Activated CD8-positive, alpha-beta memory T cell treated with anti-CD3 and anti-CD28 coated beads for 24 hours (primary cell): Measurements from ENCODE around the gene B3GALT4.
A peak's percentile ranks its signal among the peaks of the same experiment; 100 is the strongest.

Experiments used
- DNase-seq: peaks from one replicate; pipeline ENCODE4 v3.0.0-alpha.2; 2020

The B3GALT4 gene

DNA sequence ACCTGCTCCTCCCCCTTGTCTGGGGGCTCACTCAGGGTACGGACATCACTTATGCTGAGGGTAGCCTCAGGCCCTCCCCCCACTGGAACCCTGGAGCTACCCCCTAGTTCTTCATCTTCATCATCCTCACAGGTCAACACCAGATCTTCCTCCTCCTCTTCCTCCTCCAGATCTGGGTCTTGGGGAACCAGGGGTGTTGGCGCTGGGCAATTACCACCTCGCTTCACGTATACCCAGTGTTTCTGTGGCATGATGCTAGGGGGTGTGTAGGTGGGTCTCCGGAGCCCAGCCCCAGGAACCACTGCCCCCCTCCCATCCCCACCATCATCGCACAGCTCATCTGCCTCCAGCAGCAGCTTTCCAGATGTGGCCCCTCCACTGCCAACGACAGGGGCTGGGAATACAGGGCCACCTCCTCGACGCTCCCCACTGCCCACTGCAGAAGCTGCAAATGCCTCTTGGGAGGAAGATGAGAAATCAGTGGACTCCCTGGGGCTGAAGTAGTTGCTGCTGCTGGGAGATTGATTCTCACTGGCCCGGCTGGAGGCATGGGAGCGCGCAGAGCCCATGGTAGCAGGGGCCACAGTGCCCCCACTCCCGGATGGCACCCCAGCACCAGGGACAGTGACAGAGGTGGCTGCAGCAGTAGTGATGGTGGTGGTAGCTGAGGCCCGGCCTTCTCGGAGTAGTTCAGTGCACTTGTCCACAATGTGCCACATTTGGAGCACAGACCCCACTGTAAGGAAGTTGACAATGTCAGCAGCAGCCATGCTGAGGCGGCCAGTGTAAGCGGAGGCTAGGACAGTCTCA, 39.1 kb downstream of the B3GALT4 start:
- no peak for DNase-seq

DNA sequence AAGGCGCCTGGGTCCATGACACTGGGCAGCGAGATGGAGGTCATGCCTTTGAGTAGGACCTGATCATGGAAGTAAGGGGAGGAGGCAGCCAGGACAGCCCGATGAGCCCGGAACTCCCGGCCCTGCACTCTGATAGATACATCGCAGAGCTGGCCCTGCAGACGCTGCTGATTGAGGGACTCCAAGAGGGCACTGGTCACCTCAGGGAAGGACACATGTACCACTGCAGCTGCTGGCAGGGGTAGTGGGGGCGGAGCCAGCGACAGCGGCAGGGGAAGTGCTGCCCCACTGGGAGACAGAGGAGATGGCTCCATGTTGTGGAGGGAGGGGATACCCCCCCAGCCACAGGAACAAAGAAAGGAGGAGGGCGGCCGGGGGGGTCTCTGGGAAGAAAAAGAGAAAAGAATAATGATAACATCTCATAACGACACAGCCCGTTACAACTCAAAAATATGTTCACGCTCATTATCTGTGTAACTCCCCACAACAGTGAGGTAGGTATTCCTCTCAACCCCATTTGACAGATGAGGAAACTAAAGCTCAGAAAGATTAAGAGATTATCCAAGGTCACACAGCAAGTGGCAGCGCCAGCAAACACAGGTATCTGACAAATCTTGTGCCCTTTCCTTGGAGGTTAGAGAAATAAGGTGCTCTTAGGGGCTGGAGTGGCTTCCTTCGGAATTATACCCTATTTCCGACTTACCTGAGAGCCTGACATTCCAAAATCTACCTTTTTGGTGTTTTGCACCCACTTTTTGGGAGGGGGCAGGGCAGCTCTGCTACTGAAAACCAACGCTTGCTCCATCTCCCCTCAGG, 39.9 kb downstream of the B3GALT4 start:
- DNase-seq: no peak

DNA sequence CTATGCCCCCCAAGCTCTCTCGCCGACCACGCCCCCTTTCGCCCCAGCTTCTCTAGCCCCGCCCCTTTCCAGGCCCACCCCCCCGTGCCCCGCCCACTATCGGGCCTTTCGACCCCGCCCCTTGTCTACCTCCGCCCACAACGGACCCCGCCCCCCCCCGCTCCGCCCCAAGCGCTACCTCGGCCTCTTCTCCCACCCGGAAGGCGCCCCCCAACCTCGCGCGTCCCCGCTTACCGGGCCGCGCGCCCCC, 40.4 kb downstream of the B3GALT4 start:
- no peak for DNase-seq

DNA sequence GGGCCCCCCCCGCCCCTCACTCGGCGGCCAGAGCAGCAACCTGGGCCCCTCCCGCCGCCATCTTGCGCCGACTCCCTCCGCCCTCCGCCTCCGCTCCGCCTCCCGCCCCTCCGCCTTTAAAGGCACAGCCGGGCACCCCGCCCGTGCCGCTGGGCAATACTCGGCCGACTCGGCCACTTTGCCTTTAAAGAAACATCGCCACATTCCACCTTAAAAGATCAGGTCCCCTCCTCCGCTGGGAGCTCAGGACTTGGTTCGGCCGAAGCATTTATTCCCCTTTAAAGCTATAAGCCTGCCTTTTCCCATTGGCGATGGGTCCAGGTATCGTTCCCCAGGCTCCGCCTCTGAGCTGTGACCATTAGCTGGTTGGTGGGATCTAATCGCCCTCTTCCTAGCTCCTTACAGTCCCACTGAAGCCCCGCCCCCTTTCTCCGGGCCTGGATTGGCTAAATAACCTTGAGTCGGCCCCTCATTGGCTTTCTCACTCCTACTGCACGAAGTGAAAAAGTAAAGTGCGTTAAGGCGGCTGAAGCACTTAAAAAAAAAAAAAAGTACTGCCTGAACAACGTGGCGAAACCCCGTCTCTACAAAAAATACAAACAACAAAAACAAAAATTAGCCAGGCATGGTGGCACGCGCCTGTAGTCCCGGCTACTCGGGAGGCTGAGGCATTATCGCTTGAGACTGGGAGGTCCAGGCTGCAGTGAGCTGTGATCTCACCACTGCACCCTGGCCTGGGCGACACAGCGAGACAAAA, 40.9 kb downstream of the B3GALT4 start, which contains the start of gene ZBTB22:
ZBTB22 (minus strand) TSS at position 76 of the 757 bp plus-strand sequence. CDS start 828 bp downstream, outside the sequence.
- peak; percentile 97 for DNase-seq

DNA sequence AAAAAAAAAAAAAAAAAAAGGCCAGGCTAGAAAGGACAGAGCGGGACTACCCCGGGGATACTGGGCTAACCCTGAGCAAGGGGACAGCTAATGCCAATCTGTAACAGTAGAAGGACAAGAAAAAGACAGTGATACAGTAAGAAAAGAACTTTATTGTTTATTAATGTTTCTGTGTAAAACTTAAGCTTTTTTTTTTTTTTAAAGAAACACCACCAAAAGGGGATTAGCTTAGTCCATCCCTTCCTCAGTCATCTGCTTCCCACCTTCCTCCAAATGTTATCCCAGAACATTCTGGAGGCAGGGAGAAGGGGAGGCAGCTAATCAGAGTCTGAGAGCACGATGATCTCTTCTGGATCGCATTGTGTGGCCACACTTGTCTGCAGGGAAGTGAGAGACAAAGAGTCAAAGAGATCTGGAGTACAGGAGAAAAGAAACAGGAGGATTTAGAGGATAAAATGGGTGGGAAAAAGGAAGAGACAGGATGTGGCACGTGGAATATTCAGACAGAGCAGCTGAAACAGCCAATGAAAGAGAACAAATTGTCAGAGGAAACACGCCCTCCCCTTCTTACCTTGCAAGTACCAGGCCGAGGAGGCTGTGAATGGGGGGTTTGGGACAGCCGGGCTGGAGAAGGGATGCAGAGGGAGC, 41.6 kb downstream of the B3GALT4 start:
- no peak for DNase-seq

DNA sequence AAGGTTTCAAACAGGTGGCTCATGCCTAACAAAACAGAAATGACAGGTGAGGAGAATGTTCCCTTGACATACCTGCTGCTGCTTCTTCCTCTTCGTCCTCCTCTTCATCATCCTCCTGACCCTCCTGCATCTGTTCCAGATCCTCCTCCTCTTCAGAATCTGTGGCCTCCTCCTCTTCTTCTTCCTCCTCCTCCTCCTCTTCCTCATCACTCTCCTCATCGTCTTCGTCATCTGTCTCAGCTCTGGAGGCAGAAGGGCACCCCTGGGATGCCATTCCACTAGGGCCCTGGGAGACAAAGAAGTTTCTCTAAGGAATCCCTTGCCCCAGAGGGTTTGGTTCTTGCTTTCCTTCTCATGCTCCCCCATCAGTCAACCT, 43.0 kb downstream of the B3GALT4 start:
- DNase-seq: no peak

DNA sequence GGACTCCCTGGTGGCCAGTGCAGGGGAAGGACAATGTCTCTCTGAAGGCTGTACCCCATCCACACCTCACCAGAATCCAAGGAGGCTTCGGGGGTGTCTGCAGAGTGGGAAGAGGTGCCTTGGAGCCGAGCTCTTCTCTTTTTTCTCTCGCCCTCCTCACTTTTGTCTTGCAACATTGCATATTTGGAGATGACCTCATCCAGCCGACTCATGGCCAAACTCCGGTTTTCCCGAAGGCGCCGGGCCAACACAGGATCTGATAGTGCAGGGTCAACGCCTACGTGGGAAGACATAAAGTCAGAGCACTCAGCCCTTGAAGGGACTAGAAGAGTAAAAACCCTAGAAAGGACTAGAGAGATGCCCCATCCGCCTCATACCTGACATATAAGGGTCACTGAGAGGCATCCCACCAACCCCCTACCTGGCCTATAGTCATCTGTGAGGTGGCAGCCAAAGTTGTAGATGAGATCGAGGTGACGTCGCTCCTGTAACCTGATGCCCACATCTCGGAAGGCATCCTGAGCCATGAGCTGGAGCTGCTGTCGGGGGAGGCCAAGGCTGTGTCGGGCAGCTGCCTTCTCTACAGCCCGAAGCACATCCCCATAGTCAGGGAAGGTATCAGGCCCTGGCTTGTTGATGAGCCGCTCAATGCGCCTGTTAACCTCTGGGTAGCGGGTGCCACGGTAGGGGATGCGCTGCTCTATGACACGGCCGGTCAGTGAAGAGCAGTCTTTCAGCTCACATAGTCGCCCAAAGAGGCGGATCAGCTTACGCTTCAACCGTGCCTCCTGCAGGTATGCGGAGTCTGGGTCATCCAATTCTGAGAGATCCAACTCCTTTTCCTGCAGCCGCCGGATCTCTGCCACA, 43.6 kb downstream of the B3GALT4 start:
- no peak for DNase-seq

DNA sequence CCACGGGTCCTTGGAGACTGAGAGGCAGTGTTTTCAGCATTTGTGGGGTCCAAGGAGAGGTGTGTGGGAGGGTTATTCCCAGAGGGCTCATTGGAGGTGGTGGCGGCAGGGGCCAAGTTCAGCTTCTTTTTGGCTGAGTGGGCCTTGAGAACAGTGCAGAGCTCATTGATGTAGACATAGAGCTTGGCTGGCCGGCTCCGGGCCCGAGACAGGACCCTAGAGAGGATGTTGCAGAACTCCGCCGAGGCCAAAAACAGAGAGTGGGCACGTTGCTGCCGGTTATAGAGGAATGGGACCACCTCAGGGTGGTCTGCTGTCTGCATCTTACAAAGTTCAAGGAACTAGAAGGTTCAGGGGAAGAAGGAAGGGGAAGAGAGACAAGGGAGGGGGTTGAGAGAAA, 44.3 kb downstream of the B3GALT4 start:
- DNase-seq: no peak

DNA sequence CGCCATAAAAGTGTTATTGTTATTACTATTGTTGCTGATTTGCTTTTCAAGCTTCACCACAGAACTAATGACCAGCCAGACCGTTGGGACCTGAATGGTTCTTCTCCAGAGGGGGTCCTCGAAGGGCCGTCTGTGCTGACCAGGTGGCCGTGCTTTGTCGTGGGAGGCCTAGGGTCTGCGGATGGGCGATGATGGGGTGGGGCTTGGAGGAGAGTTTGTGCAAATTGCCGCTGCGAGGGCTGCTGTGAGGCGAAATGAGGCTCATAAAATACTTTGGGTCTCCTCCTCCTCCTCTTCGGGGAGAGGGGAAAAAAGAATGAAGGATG, 46.7 kb downstream of the B3GALT4 start:
- DNase-seq: no peak

DNA sequence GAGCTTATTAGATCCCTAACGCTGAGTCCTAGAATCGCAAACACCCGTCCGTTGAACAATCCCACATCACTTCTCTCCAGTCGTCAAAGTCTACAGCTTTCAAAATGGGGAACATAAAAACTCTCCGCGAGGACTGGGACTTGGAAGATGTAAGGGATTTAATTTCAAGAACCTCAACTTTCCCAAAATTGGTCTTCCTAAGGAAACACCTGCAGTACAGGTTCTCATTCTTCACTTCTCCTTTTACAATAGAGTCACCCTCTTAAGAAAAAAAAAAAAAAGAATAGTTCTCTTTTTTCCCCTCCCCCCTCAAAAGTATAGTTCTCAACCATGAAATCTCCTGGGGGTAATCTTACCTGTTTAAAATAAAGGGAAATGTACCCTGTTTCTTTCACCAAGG, 47.2 kb downstream of the B3GALT4 start:
- no peak for DNase-seq
